OCI-LY7 (cell line): Measurements from ENCODE around the gene B3GALT6. TPM values are rescaled to one million over a fixed set of nuclear protein-coding genes. Genes with fewer than 3 reads are reported as not detected.

Source experiments
- BruUV-seq: library from RNA; stranded (reverse); fragments of 400-500 nt; replicated peaks from 2 replicates; lab custom pipeline; 2021; lab: Mats Ljungman, UMichigan
- CTCF ChIA-PET: fragments of 300-600 bp; sonication (Branson Sonifier 250); formaldehyde crosslinking; loops from one replicate; lab custom pipeline; 2022; ENCODE audit warnings: antibody characterized with exemption; ENCODE audit not compliant: unreplicated experiment; lab: Charles Lee
- POLR2A ChIA-PET: fragments of 300-600 bp; sonication (Branson Sonifier 250); formaldehyde crosslinking; loops from one replicate; lab custom pipeline; 2022; ENCODE audit warnings: antibody characterized with exemption; lab: Charles Lee
- DNase-seq: peaks from one replicate; pipeline ENCODE4 v3.0.0-alpha.2; 2015; ENCODE audit warnings: low spot score
- H2AFZ ChIP-seq: fragments of 200-600 bp; sonication (generic), shearing (Covaris generic); 2 replicates; pipeline ENCODE4 v1.6.1; 2014; ENCODE audit warnings: mild to moderate bottlenecking, antibody characterized with exemption, low read length, moderate library complexity
- H3K27ac ChIP-seq: fragments of 200-600 bp; sonication (generic); 2 replicates; pipeline ENCODE4 v1.5.1; 2014; ENCODE audit warnings: mixed run types, low read depth, mild to moderate bottlenecking, moderate library complexity, low read length, inconsistent platforms; ENCODE audit not compliant: poor library complexity, severe bottlenecking
- H3K36me3 ChIP-seq: fragments of 200-600 bp; sonication (generic); 2 replicates; pipeline ENCODE4 v1.6.1; 2014; ENCODE audit warnings: mild to moderate bottlenecking, antibody characterized with exemption, low read length, moderate library complexity, mixed read lengths; ENCODE audit not compliant: insufficient read depth
- H3K4me1 ChIP-seq: fragments of 200-600 bp; sonication (generic); 2 replicates; pipeline ENCODE4 v1.5.1; 2014; ENCODE audit warnings: mild to moderate bottlenecking, low read length; ENCODE audit not compliant: insufficient read depth, poor library complexity, severe bottlenecking
- H3K4me2 ChIP-seq: fragments of 200-600 bp; sonication (generic); 2 replicates; pipeline ENCODE4 v1.6.1; 2014; ENCODE audit warnings: mild to moderate bottlenecking, low read length
- H3K4me3 ChIP-seq: fragments of 200-600 bp; sonication (generic); 2 replicates; pipeline ENCODE4 v1.5.1; 2014; ENCODE audit warnings: mild to moderate bottlenecking, low read depth, low read length; ENCODE audit not compliant: poor library complexity, severe bottlenecking
- H3K79me2 ChIP-seq: fragments of 200-600 bp; sonication (generic); 2 replicates; pipeline ENCODE4 v1.6.1; 2016; ENCODE audit warnings: low read depth, mild to moderate bottlenecking, low read length, moderate library complexity, mixed read lengths; ENCODE audit not compliant: insufficient read depth
- H3K9me2 ChIP-seq: fragments of 200-600 bp; sonication (generic); 2 replicates; pipeline ENCODE4 v1.6.1; 2016; ENCODE audit warnings: mild to moderate bottlenecking, low read length, mixed read lengths; ENCODE audit not compliant: insufficient read depth
- H3K9me3 ChIP-seq: fragments of 200-600 bp; sonication (generic); 2 replicates; pipeline ENCODE4 v1.6.1; 2014; ENCODE audit warnings: mild to moderate bottlenecking, mixed run types, low read length, mixed read lengths
- H4K20me1 ChIP-seq: fragments of 200-600 bp; sonication (generic); 2 replicates; pipeline ENCODE4 v1.6.1; 2014; ENCODE audit warnings: mild to moderate bottlenecking, antibody characterized with exemption, low read length, moderate library complexity, mixed read lengths; ENCODE audit not compliant: insufficient read depth
- EZH2phosphoT487 ChIP-seq: fragments of 200-600 bp; sonication (generic); IDR thresholded peaks from 2 replicates; pipeline ENCODE4 v1.6.1; 2018; ENCODE audit warnings: low read depth, borderline replicate concordance, mild to moderate bottlenecking, mixed run types, antibody characterized with exemption, low read length, moderate library complexity, mixed read lengths
- intact Hi-C: fragments of 100-400 bp; cut with micrococcal nuclease; formaldehyde crosslinking; loops from one replicate; pipeline ENCODE4 v1.10.0; 2022; ENCODE audit not compliant: unreplicated experiment
- total RNA-seq, 2 experiments: library from RNA; depleted of rRNA in 1 of 2; stranded (reverse); fragments of >200 nt in 1 of 2; shearing (Covaris generic) in 1 of 2; gene quantifications; 2 replicates each; pipeline ENCODE4 v1.2.3, GENCODE V29; 2014 to 2022
- TF ChIP-seq, protein P1 (sequence below): fragments of 200-600 bp; sonication (generic); conservative IDR thresholded peaks from 2 replicates; pipeline ENCODE4 v1.5.1; 2014; ENCODE audit warnings: mild to moderate bottlenecking, antibody characterized with exemption, low read length, moderate library complexity, mixed read lengths

B3GALT6 gene
- total RNA-seq, 2 experiments from 2014 or later: 27.1 to 36.2 TPM

DNA sequence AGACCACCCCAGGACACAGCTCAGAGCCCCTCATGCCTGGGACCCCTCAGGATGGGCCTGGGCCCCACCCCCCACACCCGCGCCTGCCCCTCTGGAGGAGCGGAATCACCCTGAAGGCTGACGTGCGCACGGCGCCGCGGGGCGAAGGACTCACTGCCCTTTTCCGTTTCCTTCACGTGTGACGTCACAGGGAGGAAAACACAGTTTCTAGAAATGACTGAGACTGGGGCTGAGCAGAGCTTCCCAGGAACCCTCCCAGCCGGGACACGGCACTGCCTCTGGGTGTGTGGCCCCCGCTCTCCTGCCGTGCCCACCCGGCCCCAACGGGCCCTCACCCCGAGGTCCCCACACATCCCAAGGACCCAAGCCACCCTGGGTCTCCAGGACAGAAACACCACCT lies 12.7 kb upstream of the B3GALT6 start:
- no peaks in the 10 kb centered on the region for H3K9me2 ChIP-seq
- peaks cover 64% of the 10 kb centered on the region for H3K36me3 ChIP-seq
- CTCF ChIA-PET: no interaction called here
- H2AFZ ChIP-seq: no peak overlapping the region
- BruUV-seq: no TSS peak
- no peaks in the 10 kb centered on the region for H3K9me3 ChIP-seq
- POLR2A ChIA-PET: no interaction called here
- H3K4me3 ChIP-seq: no peak overlapping the region
- no peak overlapping the region for H3K4me2 ChIP-seq
- DNase-seq: no peak
- no peaks in the 10 kb centered on the region for H3K4me1 ChIP-seq
- no peak overlapping the region for H3K27ac ChIP-seq
- H3K79me2 ChIP-seq: no peaks in the 10 kb centered on the region
- intact Hi-C loops: no loop called here
- TF ChIP-seq, protein P1, sequence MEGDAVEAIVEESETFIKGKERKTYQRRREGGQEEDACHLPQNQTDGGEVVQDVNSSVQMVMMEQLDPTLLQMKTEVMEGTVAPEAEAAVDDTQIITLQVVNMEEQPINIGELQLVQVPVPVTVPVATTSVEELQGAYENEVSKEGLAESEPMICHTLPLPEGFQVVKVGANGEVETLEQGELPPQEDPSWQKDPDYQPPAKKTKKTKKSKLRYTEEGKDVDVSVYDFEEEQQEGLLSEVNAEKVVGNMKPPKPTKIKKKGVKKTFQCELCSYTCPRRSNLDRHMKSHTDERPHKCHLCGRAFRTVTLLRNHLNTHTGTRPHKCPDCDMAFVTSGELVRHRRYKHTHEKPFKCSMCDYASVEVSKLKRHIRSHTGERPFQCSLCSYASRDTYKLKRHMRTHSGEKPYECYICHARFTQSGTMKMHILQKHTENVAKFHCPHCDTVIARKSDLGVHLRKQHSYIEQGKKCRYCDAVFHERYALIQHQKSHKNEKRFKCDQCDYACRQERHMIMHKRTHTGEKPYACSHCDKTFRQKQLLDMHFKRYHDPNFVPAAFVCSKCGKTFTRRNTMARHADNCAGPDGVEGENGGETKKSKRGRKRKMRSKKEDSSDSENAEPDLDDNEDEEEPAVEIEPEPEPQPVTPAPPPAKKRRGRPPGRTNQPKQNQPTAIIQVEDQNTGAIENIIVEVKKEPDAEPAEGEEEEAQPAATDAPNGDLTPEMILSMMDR: no peak
- no peak for TF ChIP-seq EZH2phosphoT487
- H4K20me1 ChIP-seq: no peaks in the 10 kb centered on the region

DNA sequence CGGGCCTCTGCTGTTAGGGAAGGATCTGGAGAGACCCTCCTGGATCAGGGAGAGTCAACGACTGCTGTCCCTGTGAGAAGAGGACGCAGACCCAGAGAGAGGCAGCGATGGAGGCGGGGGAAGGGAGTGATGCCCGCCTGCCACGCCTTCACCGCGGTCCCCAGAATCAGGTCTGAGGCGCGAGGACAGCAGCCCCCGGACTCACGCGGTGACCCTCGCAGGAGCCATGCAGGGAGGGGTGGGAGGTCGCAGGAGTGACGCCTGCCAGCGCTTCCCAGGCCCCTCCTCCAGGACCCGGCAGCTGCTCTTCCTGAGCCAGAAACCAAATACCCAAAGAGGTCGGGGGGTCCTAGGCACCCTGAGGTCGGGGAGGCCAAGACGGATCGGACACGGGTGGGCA lies 11.8 kb upstream of the B3GALT6 start:
- Histone ChIP-seq H3K9me2 (no peaks in the 10 kb centered on the region), H4K20me1 (no peaks in the 10 kb centered on the region), H3K9me3 (no peaks in the 10 kb centered on the region), H3K27ac (no peak overlapping the region), H3K79me2 (no peaks in the 10 kb centered on the region), H3K4me3 (no peak overlapping the region), H2AFZ (no peak overlapping the region), H3K4me1 (no peaks in the 10 kb centered on the region), H3K4me2 (no peak overlapping the region), H3K36me3 (peaks cover 73% of the 10 kb centered on the region)
- ChIA-PET CTCF (no interaction called here), POLR2A (interaction anchor here (0.7 kb wide), 1 partner anchor 91 kb away, joined by 3 read pairs; no protein-coding TSS in a partner anchor)
- no TSS peak for BruUV-seq
- intact Hi-C loops: no loop called here
- no peak for DNase-seq
- TF ChIP-seq EZH2phosphoT487: no peak
- TF ChIP-seq, protein P1: no peak

DNA sequence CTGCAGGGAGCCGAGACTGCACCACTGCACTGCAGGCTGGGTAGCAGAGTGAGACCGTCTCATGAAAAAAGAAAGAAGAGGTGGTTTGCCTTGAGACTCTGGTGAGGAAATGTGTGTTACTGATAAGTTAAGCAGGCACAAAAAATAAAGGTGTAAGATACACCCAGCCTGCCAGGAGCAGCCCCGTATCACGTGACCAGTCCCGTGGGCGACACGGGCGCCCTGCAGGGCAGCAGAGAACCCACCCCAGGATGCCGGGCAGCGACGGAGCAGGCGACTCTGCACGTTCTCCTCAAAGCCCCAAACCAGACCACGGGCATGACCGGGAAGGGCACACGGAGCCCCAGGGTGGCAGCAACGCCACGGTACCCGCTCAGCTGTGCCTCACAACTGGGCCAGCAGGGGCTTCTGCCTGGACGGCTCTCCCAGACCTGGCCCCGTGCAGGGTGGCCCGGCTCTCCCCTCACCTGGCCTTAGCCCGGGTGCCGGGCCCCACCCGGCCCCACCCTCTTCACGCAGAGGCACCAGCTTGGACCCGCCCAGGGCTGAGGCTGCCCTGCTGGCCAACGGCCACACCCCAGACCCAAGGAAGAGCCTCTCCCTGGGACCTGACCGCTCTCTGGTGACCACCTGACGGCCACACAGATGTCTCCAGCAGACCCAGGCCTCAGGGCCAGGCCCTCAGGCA lies 10.0 kb upstream of the B3GALT6 start:
- POLR2A ChIA-PET: no interaction called here
- Histone ChIP-seq H2AFZ (no peak overlapping the region), H3K4me2 (no peak overlapping the region), H3K4me3 (no peak overlapping the region), H3K9me2 (no peaks in the 10 kb centered on the region), H3K79me2 (no peaks in the 10 kb centered on the region), H3K4me1 (no peaks in the 10 kb centered on the region), H3K27ac (no peak overlapping the region), H3K9me3 (no peaks in the 10 kb centered on the region), H4K20me1 (no peaks in the 10 kb centered on the region), H3K36me3 (peaks cover 83% of the 10 kb centered on the region)
- no TSS peak for BruUV-seq
- intact Hi-C loops: no loop called here
- DNase-seq: no peak
- TF ChIP-seq, protein P1: no peak
- no peak for TF ChIP-seq EZH2phosphoT487
- CTCF ChIA-PET: no interaction called here
